B cell (primary cell): Measurements from ENCODE around the gene NEU4. TPM values are rescaled to one million over a fixed set of nuclear protein-coding genes. Genes with fewer than 3 reads are reported as not detected.
"Not testable (repeated sequence)": the region's sequence is repeated elsewhere in the genome, so short reads cannot be mapped to it uniquely, and the experiment has no call there.

ENCODE experiments used
- ATAC-seq: fragments of 200-7000 bp; cut with Tn5 transposase; one replicate; pipeline ENCODE4 v1.10.0; 2021; ENCODE audit warnings: low read depth, mild to moderate bottlenecking, moderate number of reproducible peaks, moderate library complexity
- CTCF ChIA-PET: fragments of 350-600 bp; sonication (Branson Sonifier 250); formaldehyde crosslinking; loops from one replicate; lab custom pipeline; 2021; ENCODE audit warnings: antibody characterized with exemption, inconsistent platforms; lab: Charles Lee
- POLR2A ChIA-PET: fragments of 350-600 bp; sonication (Branson Sonifier 250); formaldehyde crosslinking; loops from one replicate; lab custom pipeline; 2021; ENCODE audit warnings: antibody characterized with exemption; lab: Charles Lee
- DNase-seq: peaks from one replicate; pipeline ENCODE4 v3.0.0; 2013
- H2AFZ ChIP-seq: 2 replicates; pipeline ENCODE4 v1.6.1; 2012; ENCODE audit warnings: mild to moderate bottlenecking, low read depth, low read length; ENCODE audit not compliant: insufficient read depth, poor library complexity, severe bottlenecking
- H3K27ac ChIP-seq, 2 donors: 1 replicate in 1 of 2; 2 replicates in 1 of 2; pipeline ENCODE4 v1.5.1; 2012 to 2013; ENCODE audit warnings: low read length in 2 of 2, mild to moderate bottlenecking in 2 of 2, moderate library complexity in 1 of 2
- H3K27me3 ChIP-seq, 4 experiments: fragments of 200-600 bp in 1 of 4; sonication (generic) in 1 of 4; replicated peaks in 1 of 4; 1 replicate in 2 of 4; 2 replicates in 2 of 4; pipeline versions ENCODE4 v1.6.1 to v1.7.0; 2013 to 2016; ENCODE audit warnings: low read length in 3 of 4, mild to moderate bottlenecking in 2 of 4, mixed read lengths in 1 of 4, moderate library complexity in 1 of 4; ENCODE audit not compliant: insufficient read depth in 4 of 4, control insufficient read depth in 3 of 4; ENCODE audit errors: control extremely low read depth in 1 of 4
- H3K36me3 ChIP-seq, 2 experiments: replicated peaks in 1 of 2; 1 replicate in 1 of 2; 2 replicates in 1 of 2; pipeline versions ENCODE4 v1.6.1 to v1.7.1; 2013; ENCODE audit warnings: low read length in 1 of 2; ENCODE audit not compliant: insufficient read depth in 2 of 2, control insufficient read depth in 1 of 2; ENCODE audit errors: control extremely low read depth in 1 of 2, extremely low read depth in 1 of 2
- H3K4me1 ChIP-seq, 2 donors: fragments of 200-600 bp in 1 of 2; sonication (generic) in 1 of 2; 1 replicate in 1 of 2; 2 replicates in 1 of 2; pipeline versions ENCODE4 v1.5.1 to v1.6.1; 2013 to 2017; ENCODE audit warnings: low read length in 2 of 2; ENCODE audit not compliant: control insufficient read depth in 2 of 2, insufficient read depth in 2 of 2
- H3K4me2 ChIP-seq: replicated peaks from 2 replicates; pipeline ENCODE3; 2012; ENCODE audit warnings: mild to moderate bottlenecking, low read depth, low read length; ENCODE audit not compliant: poor library complexity, severe bottlenecking
- H3K4me3 ChIP-seq, 5 experiments: fragments of 200-600 bp in 1 of 5; sonication (generic) in 1 of 5; 1 replicate in 3 of 5; 2 replicates in 2 of 5; pipeline versions ENCODE4 v1.5.1 to v1.7.0; 2011 to 2016; ENCODE audit warnings: low read length in 4 of 5, mild to moderate bottlenecking in 4 of 5, low read depth in 2 of 5, control low read depth in 1 of 5, moderate library complexity in 1 of 5; ENCODE audit not compliant: insufficient read depth in 1 of 5; ENCODE audit errors: control extremely low read depth in 1 of 5, extremely low read depth in 1 of 5
- H3K79me2 ChIP-seq: fragments of 200-600 bp; sonication (generic); one replicate; pipeline ENCODE4 v1.6.0; 2016; ENCODE audit warnings: low read length; ENCODE audit not compliant: control insufficient read depth, insufficient read depth
- H3K9ac ChIP-seq: fragments of 200-600 bp; sonication (generic); 2 replicates; pipeline ENCODE4 v1.6.1; 2017; ENCODE audit warnings: mild to moderate bottlenecking, low read length, moderate library complexity
- H3K9me3 ChIP-seq, 3 donors: one replicate each; pipeline versions ENCODE4 v1.6.1 to v1.7.1; 2013; ENCODE audit warnings: low read length in 2 of 3; ENCODE audit not compliant: control insufficient read depth in 2 of 3, insufficient read depth in 1 of 3; ENCODE audit errors: control extremely low read depth in 1 of 3
- H4K20me1 ChIP-seq: 2 replicates; pipeline ENCODE4 v1.6.0; 2012; ENCODE audit warnings: mild to moderate bottlenecking, low read length; ENCODE audit not compliant: insufficient read depth, control insufficient read depth, poor library complexity, severe bottlenecking
- H3K27ac Mint-ChIP-seq: one replicate; pipeline ENCODE4 v1.8.0; 2021; ENCODE audit warnings: mixed read lengths
- H3K27me3 Mint-ChIP-seq: one replicate; pipeline ENCODE4 v1.8.0; 2021; ENCODE audit warnings: mixed read lengths
- H3K4me1 Mint-ChIP-seq: one replicate; pipeline ENCODE4 v1.8.0; 2021; ENCODE audit warnings: mixed read lengths
- H3K4me3 Mint-ChIP-seq: one replicate; pipeline ENCODE4 v1.8.0; 2021; ENCODE audit warnings: mixed read lengths
- H3K9me3 Mint-ChIP-seq: one replicate; pipeline ENCODE4 v1.8.0; 2022; ENCODE audit warnings: mixed read lengths; ENCODE audit not compliant: insufficient read depth
- EZH2 ChIP-seq: IDR thresholded peaks from 2 replicates; pipeline ENCODE4 v1.6.1; 2012; ENCODE audit warnings: borderline replicate concordance, low read depth, mild to moderate bottlenecking, moderate library complexity, low read length; ENCODE audit not compliant: insufficient read depth, poor library complexity, severe bottlenecking
- WGBS: methylation state at CpG from one replicate; pipeline ENCODE4 v1.1.5; 2013; ENCODE audit warnings: missing lambda C conversion rate; ENCODE audit not compliant: insufficient coverage; 5-methylcytosine and 5-hydroxymethylcytosine counted together
- intact Hi-C: fragments of 100-400 bp; cut with micrococcal nuclease; formaldehyde crosslinking; loops from one replicate; pipeline ENCODE4 v1.10.0; 2022
- polyA plus RNA-seq: library from polyadenylated mRNA; depleted of rRNA; stranded (reverse); fragments of >200 nt; gene quantifications from 2 replicates; pipeline ENCODE4 v1.2.3, GENCODE V29; 2012
- total RNA-seq, 2 donors: library from RNA; stranded (reverse); fragments of 120-200 nt in 1 of 2; gene quantifications; 1 replicate in 1 of 2; 2 replicates in 1 of 2; pipeline versions ENCODE4 v1.2.3 to v1.2.4, GENCODE V29; 2013 to 2022
- TF ChIP-seq, protein P1 (sequence below): fragments of 200-600 bp; IDR thresholded peaks from one replicate; pipeline ENCODE4 v1.8.0; 2022; ENCODE audit warnings: antibody characterized with exemption, mild to moderate bottlenecking

NEU4 gene
- total and polyA plus RNA-seq, 2 donors (not counting 1 experiment from before 2014, with no cell fraction given): 0.19 TPM; not detected in 1

DNA sequence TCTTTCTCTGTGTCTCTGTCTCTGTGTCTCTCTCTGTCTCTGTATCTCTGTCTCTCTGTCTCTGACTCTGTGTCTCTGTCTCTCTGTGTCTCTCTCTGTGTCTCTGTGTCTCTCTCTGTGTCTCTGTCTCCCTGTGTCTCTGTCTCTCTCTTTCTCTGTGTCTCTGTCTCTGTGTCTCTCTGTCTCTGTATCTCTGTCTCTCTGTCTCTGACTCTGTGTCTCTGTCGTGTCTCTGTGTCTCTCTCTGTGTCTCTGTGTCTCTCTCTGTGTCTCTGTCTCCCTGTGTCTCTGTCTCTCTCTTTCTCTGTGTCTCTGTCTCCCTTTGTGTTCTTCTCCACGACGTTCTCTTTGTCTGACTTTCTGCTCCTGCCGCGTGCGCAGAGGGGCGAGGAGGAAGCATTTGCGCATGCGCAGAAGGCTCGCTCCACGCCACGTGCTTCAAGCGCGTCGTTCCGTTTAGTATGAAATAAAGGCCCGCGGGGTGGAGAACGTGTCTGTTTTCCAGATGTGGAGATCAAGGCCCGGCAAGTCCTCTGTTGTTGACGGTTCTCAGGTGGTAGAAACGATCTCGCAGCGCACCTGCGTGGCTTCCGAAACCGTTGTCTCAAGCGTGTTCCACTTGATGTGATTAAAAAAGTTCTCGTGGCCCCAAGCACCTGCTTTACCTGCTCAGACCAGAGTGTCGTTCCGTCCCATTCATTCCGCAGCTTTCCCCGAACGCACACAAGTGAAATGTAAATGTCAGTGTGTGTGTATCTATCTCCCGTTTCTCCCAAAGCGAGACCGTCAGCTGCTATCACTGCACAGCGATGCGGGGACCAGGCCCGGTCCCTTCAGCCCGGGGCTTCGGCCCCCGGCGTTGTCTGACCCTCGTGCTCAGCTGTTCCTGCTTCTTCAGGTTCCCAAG, 14.8 kb downstream of the NEU4 start:
- H3K4me1 Mint-ChIP-seq, H4K20me1 ChIP-seq, H3K79me2 ChIP-seq, CTCF ChIA-PET, H3K36me3 ChIP-seq, H3K4me2 ChIP-seq, H3K9ac ChIP-seq, H3K4me1 ChIP-seq, H3K4me3 Mint-ChIP-seq, intact Hi-C loops, H2AFZ ChIP-seq, DNase-seq, H3K9me3 Mint-ChIP-seq, H3K27ac ChIP-seq, H3K27ac Mint-ChIP-seq, POLR2A ChIA-PET, ATAC-seq, H3K4me3 ChIP-seq: not testable (repeated sequence)
- 93% methylated on average over 40 of the region's 45 CpGs for WGBS
- H3K27me3 Mint-ChIP-seq: peaks cover 33% of the 10 kb centered on the region
- Histone ChIP-seq H3K9me3 (peaks cover 1 to 36% (median 14%) of the 10 kb centered on the region in 3 donors), H3K27me3 (peaks cover 0 to 19% (median 5%) of the 10 kb centered on the region in 4 experiments)

DNA sequence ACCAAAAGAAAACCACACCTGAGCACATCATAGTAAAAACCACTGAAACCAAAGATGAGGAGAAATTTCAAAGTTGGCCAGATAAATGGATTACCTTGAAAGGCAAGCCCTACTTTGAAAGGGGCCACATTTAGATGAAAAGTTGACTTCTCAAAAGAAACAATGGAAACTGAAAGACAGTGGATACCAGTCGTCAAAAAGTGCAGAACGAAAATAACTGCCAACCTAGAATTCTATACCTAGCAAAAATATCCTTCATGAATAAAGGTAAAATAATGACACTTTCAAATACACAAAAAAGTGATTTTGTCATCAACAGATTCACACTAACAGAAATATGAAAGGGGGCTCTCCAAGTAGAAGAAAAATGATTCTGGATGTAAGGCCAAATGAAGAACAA, 18.4 kb downstream of the NEU4 start:
- no peak overlapping the region for H3K4me2 ChIP-seq
- no peaks in the 10 kb centered on the region for H3K79me2 ChIP-seq
- no peak overlapping the region for H3K9ac ChIP-seq
- H3K27ac Mint-ChIP-seq: no peak overlapping the region
- DNase-seq (no peak), ATAC-seq (no peak)
- CTCF ChIA-PET: no interaction called here
- no CpG with 5 or more reads among the region's 2 CpGs for WGBS
- H3K4me1 Mint-ChIP-seq: no peaks in the 10 kb centered on the region
- H3K27ac ChIP-seq: no peak overlapping the region
- POLR2A ChIA-PET: no interaction called here
- intact Hi-C loops: no loop called here
- no peaks in the 10 kb centered on the region for H4K20me1 ChIP-seq
- peaks cover 41% of the 10 kb centered on the region for H3K27me3 Mint-ChIP-seq
- H3K4me1 ChIP-seq: no peaks in the 10 kb centered on the region
- H3K4me3 Mint-ChIP-seq: no peak overlapping the region
- peaks cover 4% of the 10 kb centered on the region for H3K9me3 Mint-ChIP-seq
- no peaks in the 10 kb centered on the region for H3K36me3 ChIP-seq
- peaks cover 1 to 21% (median 14%) of the 10 kb centered on the region in 3 donors for H3K9me3 ChIP-seq
- no peak overlapping the region for H3K4me3 ChIP-seq
- no peak overlapping the region for H2AFZ ChIP-seq
- H3K27me3 ChIP-seq: peaks cover 0 to 13% (median 6%) of the 10 kb centered on the region in 4 experiments
- TF ChIP-seq, protein P1, sequence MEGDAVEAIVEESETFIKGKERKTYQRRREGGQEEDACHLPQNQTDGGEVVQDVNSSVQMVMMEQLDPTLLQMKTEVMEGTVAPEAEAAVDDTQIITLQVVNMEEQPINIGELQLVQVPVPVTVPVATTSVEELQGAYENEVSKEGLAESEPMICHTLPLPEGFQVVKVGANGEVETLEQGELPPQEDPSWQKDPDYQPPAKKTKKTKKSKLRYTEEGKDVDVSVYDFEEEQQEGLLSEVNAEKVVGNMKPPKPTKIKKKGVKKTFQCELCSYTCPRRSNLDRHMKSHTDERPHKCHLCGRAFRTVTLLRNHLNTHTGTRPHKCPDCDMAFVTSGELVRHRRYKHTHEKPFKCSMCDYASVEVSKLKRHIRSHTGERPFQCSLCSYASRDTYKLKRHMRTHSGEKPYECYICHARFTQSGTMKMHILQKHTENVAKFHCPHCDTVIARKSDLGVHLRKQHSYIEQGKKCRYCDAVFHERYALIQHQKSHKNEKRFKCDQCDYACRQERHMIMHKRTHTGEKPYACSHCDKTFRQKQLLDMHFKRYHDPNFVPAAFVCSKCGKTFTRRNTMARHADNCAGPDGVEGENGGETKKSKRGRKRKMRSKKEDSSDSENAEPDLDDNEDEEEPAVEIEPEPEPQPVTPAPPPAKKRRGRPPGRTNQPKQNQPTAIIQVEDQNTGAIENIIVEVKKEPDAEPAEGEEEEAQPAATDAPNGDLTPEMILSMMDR: no peak
- TF ChIP-seq EZH2: no peak
